Breast epithelium (tissue), 3 donors: ENCODE results near the gene ALK.

Source experiments
- CTCF ChIP-seq, 3 donors: fragments of 450-650 bp; IDR thresholded peaks; one replicate each; pipeline ENCODE4 v1.5.1; 2016 to 2017; ENCODE audit warnings: antibody characterized with exemption in 3 of 3, mild to moderate bottlenecking in 3 of 3, moderate library complexity in 3 of 3
- POLR2A ChIP-seq: fragments of 450-650 bp; IDR thresholded peaks from one replicate; pipeline ENCODE4 v1.6.1; 2016; ENCODE audit warnings: antibody characterized with exemption, mild to moderate bottlenecking, moderate library complexity
- POLR2AphosphoS5 ChIP-seq, 3 donors: sonication (generic); formaldehyde crosslinking; IDR thresholded peaks; one replicate each; pipeline ENCODE4 v1.6.1; 2017; ENCODE audit warnings: antibody characterized with exemption in 3 of 3

DNA sequence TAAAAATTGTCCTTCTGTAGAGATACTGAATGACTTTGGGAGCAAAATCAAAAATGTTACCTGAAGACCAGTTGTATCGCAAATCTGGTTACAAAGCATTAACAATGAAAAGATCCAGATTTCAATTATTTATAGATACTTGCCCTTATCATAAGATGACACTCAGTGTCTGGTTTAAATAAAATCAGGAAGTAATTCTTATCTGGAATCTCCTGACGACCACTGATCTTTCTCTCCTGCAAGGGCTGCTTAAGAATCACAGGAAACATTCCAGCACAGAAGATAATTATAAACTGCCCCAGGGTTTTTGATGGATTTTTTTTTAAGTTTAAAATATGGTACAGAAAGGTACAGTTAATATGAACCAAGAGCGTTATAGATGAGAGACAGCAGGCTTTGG is 205.7 kb downstream of the ALK start:
- no peak for TF ChIP-seq CTCF (IDR thresholded peaks at IDR 0.05)
- no peak for TF ChIP-seq POLR2AphosphoS5 (IDR thresholded peaks at IDR 0.05)
- TF ChIP-seq POLR2A: no peak
